Prostate gland (tissue), 2 donors: ENCODE data around the gene RAD51B. TPM values are rescaled to one million over a fixed set of nuclear protein-coding genes. Genes with fewer than 3 reads are reported as not detected.

Source experiments
- DNase-seq: peaks from one replicate; pipeline ENCODE4 v3.0.0-alpha.2; 2019; ENCODE audit warnings: low spot score
- H3K27ac ChIP-seq, 2 donors: fragments of 200-600 bp; sonication (generic); 2 replicates each; pipeline ENCODE4 v1.5.1; 2017 to 2019
- H3K27me3 ChIP-seq: fragments of 200-600 bp; sonication (generic); replicated peaks from 2 replicates; pipeline ENCODE4 v1.5.1; 2019; ENCODE audit not compliant: insufficient read depth
- H3K36me3 ChIP-seq, 2 donors: fragments of 200-600 bp; sonication (generic); 1 replicate in 1 of 2; 2 replicates in 1 of 2; pipeline versions ENCODE4 v1.5.1 to v1.8.1; 2017 to 2019
- H3K4me1 ChIP-seq: fragments of 200-600 bp; sonication (generic); replicated peaks from 2 replicates; pipeline ENCODE4 v1.5.1; 2019
- H3K4me3 ChIP-seq, 2 donors: fragments of 200-600 bp; sonication (generic); 2 replicates each; pipeline ENCODE4 v1.5.1; 2017 to 2019
- H3K9me3 ChIP-seq: fragments of 200-600 bp; sonication (generic); 2 replicates; pipeline ENCODE4 v1.5.1; 2017
- CTCF ChIP-seq, 4 experiments: fragments of 200-600 bp in 2 of 4; fragments of 450-650 bp in 2 of 4; sonication (generic) in 2 of 4; IDR thresholded peaks; 1 replicate in 3 of 4; 2 replicates in 1 of 4; pipeline ENCODE4 v1.5.1; 2016 to 2019; ENCODE audit warnings: antibody characterized with exemption in 4 of 4, mild to moderate bottlenecking in 2 of 4, moderate library complexity in 2 of 4
- POLR2A ChIP-seq: fragments of 450-650 bp; IDR thresholded peaks from one replicate; pipeline ENCODE4 v1.6.1; 2016; ENCODE audit warnings: antibody characterized with exemption, mild to moderate bottlenecking
- POLR2AphosphoS5 ChIP-seq: sonication (generic); formaldehyde crosslinking; IDR thresholded peaks from one replicate; pipeline ENCODE4 v1.6.1; 2017; ENCODE audit warnings: antibody characterized with exemption
- WGBS: methylation state at CpG from one replicate; pipeline ENCODE4 v1.1.5; 2018; 5-methylcytosine and 5-hydroxymethylcytosine counted together
- intact Hi-C: fragments of 100-400 bp; cut with DNase I; formaldehyde crosslinking; loops from one replicate; pipeline ENCODE4 v1.14.2; 2022
- total RNA-seq, 2 donors: library from RNA; depleted of rRNA; stranded (reverse); fragments of >200 nt; gene quantifications; one replicate each; pipeline ENCODE4 v1.1.0, GENCODE V29; 2016

The RAD51B gene
- total RNA-seq, 2 donors from 2014 or later, result 14.9 to 35.8 TPM

DNA sequence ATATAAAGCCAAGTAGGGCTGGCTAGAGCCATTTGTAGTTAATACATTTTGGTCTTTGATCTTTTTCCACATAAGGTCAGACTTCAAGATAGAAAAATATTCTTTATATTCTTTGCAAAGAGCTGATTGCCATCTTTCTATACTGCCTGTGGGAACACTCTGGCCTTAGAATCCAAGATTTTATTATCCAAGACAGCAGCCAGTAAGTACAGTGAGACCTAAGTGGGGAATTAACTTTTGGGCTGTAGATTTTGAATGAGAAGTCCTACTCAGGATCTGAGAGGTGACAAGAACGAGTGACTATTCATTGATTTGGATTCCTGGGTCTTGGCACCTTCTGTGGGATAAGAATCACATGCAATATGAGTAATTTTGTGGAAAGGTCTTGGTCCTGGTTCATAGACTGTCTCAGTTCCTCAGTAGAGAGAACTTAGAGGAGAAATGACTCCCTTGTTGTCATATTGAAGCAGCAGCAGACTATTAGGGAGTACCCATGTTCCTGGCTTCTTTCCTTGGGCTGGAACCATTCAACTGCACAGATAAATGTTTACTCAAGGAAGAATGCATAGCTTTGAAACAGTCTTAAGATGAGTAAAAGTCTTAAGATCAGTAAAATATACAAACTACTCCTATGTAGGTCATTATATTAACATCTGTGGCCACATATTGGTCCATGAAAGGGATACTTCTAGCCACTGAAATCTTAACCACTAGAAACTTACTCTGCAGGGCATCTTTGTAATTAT lies 353.8 kb downstream of the RAD51B start:
- TF ChIP-seq POLR2AphosphoS5, result no peak
- no peak for TF ChIP-seq POLR2A
- no peak for TF ChIP-seq CTCF (IDR thresholded peaks at IDR 0.05)
- WGBS, result 31% methylated on average over 1 of the region's 1 CpG
- intact Hi-C loops, result no loop called here
- DNase-seq, result no peak
- peaks cover 8% of the 10 kb centered on the region for H3K4me1 ChIP-seq
- no peak overlapping the region for H3K4me3 ChIP-seq
- no peaks in the 10 kb centered on the region for H3K27me3 ChIP-seq
- no peaks in the 10 kb centered on the region for H3K36me3 ChIP-seq
- H3K27ac ChIP-seq, result peak overlapping the region; percentile 57 to 59
- H3K9me3 ChIP-seq, result no peaks in the 10 kb centered on the region

GRCh38 chr14:68174446-68174845 lies 354.9 kb downstream of the RAD51B start:
- no peak for TF ChIP-seq POLR2AphosphoS5
- no peak for TF ChIP-seq POLR2A
- TF ChIP-seq CTCF (IDR thresholded peaks at IDR 0.05), result no peak
- peaks cover 8% of the 10 kb centered on the region for H3K4me1 ChIP-seq
- WGBS, result 87% methylated on average over 2 of the region's 2 CpGs
- no peak for DNase-seq
- H3K27ac ChIP-seq, result peak overlapping the region; percentile 57 to 59
- intact Hi-C loops, result no loop called here
- H3K36me3 ChIP-seq, result no peaks in the 10 kb centered on the region
- H3K9me3 ChIP-seq, result no peaks in the 10 kb centered on the region
- no peaks in the 10 kb centered on the region for H3K27me3 ChIP-seq
- H3K4me3 ChIP-seq, result no peak overlapping the region

- Histone ChIP-seq H3K9me3 (no peaks in the 10 kb centered on the region), H3K4me3 (no peak overlapping the region), H3K27ac (no peak overlapping the region), H3K36me3 (no peaks in the 10 kb centered on the region), H3K4me1 (peaks cover 8% of the 10 kb centered on the region), H3K27me3 (no peaks in the 10 kb centered on the region)
- WGBS, result 83% methylated on average over 1 of the region's 1 CpG
- intact Hi-C loops, result no loop called here
- TF ChIP-seq POLR2AphosphoS5, result no peak
- TF ChIP-seq CTCF (IDR thresholded peaks at IDR 0.05), result no peak
- TF ChIP-seq POLR2A, result no peak
- no peak for DNase-seq
Measured at GRCh38 chr14:68176687-68177086, 357.1 kb downstream of the RAD51B start.

DNA sequence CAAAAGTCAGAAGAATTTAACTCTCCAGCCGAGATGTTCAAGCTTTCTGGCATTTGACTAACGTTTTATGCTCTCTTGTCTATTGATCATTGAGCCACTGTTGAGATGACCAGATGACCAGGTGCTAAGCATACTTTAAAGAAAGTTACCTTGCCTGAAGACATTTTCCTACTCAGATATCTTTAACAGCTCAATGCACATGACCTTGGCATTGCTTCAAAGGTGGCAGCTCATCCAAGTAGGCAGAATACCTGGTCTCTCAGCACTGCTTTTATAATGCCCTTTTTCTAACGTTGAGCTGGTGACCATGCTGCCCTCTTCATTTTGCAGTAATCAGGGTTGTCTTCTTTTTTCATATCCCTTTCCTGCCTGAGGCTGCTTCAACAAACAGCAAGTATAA lies 358.1 kb downstream of the RAD51B start:
- no peaks in the 10 kb centered on the region for H3K27me3 ChIP-seq
- H3K9me3 ChIP-seq, result no peaks in the 10 kb centered on the region
- TF ChIP-seq CTCF (IDR thresholded peaks at IDR 0.05) (no peak), POLR2AphosphoS5 (no peak), POLR2A (no peak)
- intact Hi-C loops, result no loop called here
- no peaks in the 10 kb centered on the region for H3K36me3 ChIP-seq
- H3K4me1 ChIP-seq, result peaks cover 5% of the 10 kb centered on the region
- no peak for DNase-seq
- 38% methylated on average over 3 of the region's 3 CpGs for WGBS
- no peak overlapping the region for H3K4me3 ChIP-seq
- H3K27ac ChIP-seq, result no peak overlapping the region

- no peak overlapping the region for H3K4me3 ChIP-seq
- no peak for TF ChIP-seq POLR2AphosphoS5
- no peak for TF ChIP-seq POLR2A
- no peak for TF ChIP-seq CTCF (IDR thresholded peaks at IDR 0.05)
- H3K27ac ChIP-seq, result no peak overlapping the region
- intact Hi-C loops, result no loop called here
- no peaks in the 10 kb centered on the region for H3K36me3 ChIP-seq
- WGBS, result 39% methylated on average over 2 of the region's 2 CpGs
- no peaks in the 10 kb centered on the region for H3K9me3 ChIP-seq
- H3K27me3 ChIP-seq, result no peaks in the 10 kb centered on the region
- DNase-seq, result no peak
- peaks cover under 1% of the 10 kb centered on the region for H3K4me1 ChIP-seq
Measured at GRCh38 chr14:68178282-68178681, 358.7 kb downstream of the RAD51B start.
